IPS DF 6.9 (cell line): ENCODE measurements around the gene ZBTB9.

Experiments used
- DNase-seq: peaks from one replicate; pipeline ENCODE4 v3.0.0-alpha.2; 2013; ENCODE audit warnings: low read depth, low spot score
- H3K27ac ChIP-seq: one replicate; pipeline ENCODE4 v1.5.1; 2013; ENCODE audit warnings: low read length, control low read depth
- H3K27me3 ChIP-seq: 2 replicates; pipeline ENCODE4 v1.6.1; 2013; ENCODE audit warnings: mild to moderate bottlenecking, low read length; ENCODE audit not compliant: control insufficient read depth, insufficient read depth
- H3K36me3 ChIP-seq: 2 replicates; pipeline ENCODE4 v1.6.1; 2013; ENCODE audit warnings: low read length; ENCODE audit not compliant: control insufficient read depth, insufficient read depth
- H3K4me1 ChIP-seq: 2 replicates; pipeline ENCODE4 v1.6.1; 2013; ENCODE audit warnings: low read length; ENCODE audit not compliant: control insufficient read depth, insufficient read depth
- H3K4me3 ChIP-seq: 2 replicates; pipeline ENCODE4 v1.5.1; 2013; ENCODE audit warnings: mild to moderate bottlenecking, low read length
- H3K9me3 ChIP-seq: 2 replicates; pipeline ENCODE4 v1.6.1; 2013; ENCODE audit warnings: low read length, inconsistent platforms; ENCODE audit not compliant: control insufficient read depth, insufficient read depth
- WGBS: extraction: QIAGEN DNeasy Blood & Tissue Kit; methylation state at CpG from one replicate; pipeline ENCODE4 v1.1.7; 2013; ENCODE audit warnings: mixed read lengths, missing lambda C conversion rate; ENCODE audit not compliant: insufficient read length, insufficient coverage; 5-methylcytosine and 5-hydroxymethylcytosine counted together

Gene ZBTB9

GRCh38 chr6:33419580-33420490 is 34.5 kb upstream of the ZBTB9 start, which contains the start of gene SYNGAP1:
Gene SYNGAP1 (plus strand): TSS chr6:33420065. CDS start chr6:33420265, 200 bp downstream.
- Histone ChIP-seq H3K27ac (no peak within 1 kb of the TSS), H3K4me1 (peaks cover 1% of the 10 kb centered on the region; the same call in 1 of the 2 replicates), H3K36me3 (0 out of 2 replicates have a peak, but pooled peaks cover 5% of the 10 kb centered on the region), H3K9me3 (no peaks in the 10 kb centered on the region), H3K4me3 (peak within 1 kb of the TSS; percentile 49; the same call in 1 of the 2 replicates), H3K27me3 (no peaks in the 10 kb centered on the region)
- DNase-seq: no peak
- no CpG with 5 or more reads among the region's 22 CpGs for whole genome bisulfite sequencing

- Histone ChIP-seq H3K4me1 (peaks cover 1% of the 10 kb centered on the region; the same call in 1 of the 2 replicates), H3K36me3 (0 out of 2 replicates have a peak, but pooled peaks cover 4% of the 10 kb centered on the region), H3K27ac (no peak overlapping the region), H3K27me3 (no peaks in the 10 kb centered on the region), H3K9me3 (no peaks in the 10 kb centered on the region), H3K4me3 (peak overlapping the region; percentile 49; the same call in 1 of the 2 replicates)
- DNase-seq: no peak
- WGBS: 100% methylated on average over 2 of the region's 6 CpGs
Measured at GRCh38 chr6:33420491-33421343, 33.7 kb upstream of the ZBTB9 start.

GRCh38 chr6:33421344-33421643 is 33.1 kb upstream of the ZBTB9 start:
- H3K4me1 ChIP-seq: peaks cover 1% of the 10 kb centered on the region; the same call in 1 of the 2 replicates
- H3K27me3 ChIP-seq: no peaks in the 10 kb centered on the region
- no peak overlapping the region for H3K4me3 ChIP-seq
- H3K36me3 ChIP-seq: 0 out of 2 replicates have a peak, but pooled peaks cover 4% of the 10 kb centered on the region
- no peak for DNase-seq
- no peak overlapping the region for H3K27ac ChIP-seq
- H3K9me3 ChIP-seq: no peaks in the 10 kb centered on the region
- WGBS: no CpG with 5 or more reads among the region's 2 CpGs

GRCh38 chr6:33423777-33424176 is 30.6 kb upstream of the ZBTB9 start:
- no peak for DNase-seq
- Histone ChIP-seq H3K4me1 (peaks cover 8% of the 10 kb centered on the region; the same call in 1 of the 2 replicates), H3K4me3 (no peak overlapping the region), H3K9me3 (no peaks in the 10 kb centered on the region), H3K36me3 (0 out of 2 replicates have a peak, but pooled peaks cover 4% of the 10 kb centered on the region), H3K27me3 (no peaks in the 10 kb centered on the region), H3K27ac (no peak overlapping the region)
- WGBS: no CpG with 5 or more reads among the region's 2 CpGs

GRCh38 chr6:33424855-33425667 is 29.3 kb upstream of the ZBTB9 start:
- H3K4me3 ChIP-seq: peak overlapping the region; percentile 87; the same call in 1 of the 2 replicates
- no peak for DNase-seq
- no CpG with 5 or more reads among the region's 12 CpGs for WGBS
- H3K36me3 ChIP-seq: 0 out of 2 replicates have a peak, but pooled peaks cover 4% of the 10 kb centered on the region
- peaks cover 13% of the 10 kb centered on the region for H3K4me1 ChIP-seq
- no peaks in the 10 kb centered on the region for H3K27me3 ChIP-seq
- H3K9me3 ChIP-seq: no peaks in the 10 kb centered on the region
- peak overlapping the region; percentile 35 for H3K27ac ChIP-seq

- H3K27me3 ChIP-seq: no peaks in the 10 kb centered on the region
- H3K27ac ChIP-seq: no peak overlapping the region
- H3K9me3 ChIP-seq: no peaks in the 10 kb centered on the region
- peaks cover 16% of the 10 kb centered on the region for H3K4me1 ChIP-seq
- no CpG with 5 or more reads among the region's 43 CpGs for WGBS
- 0 out of 2 replicates have a peak, but pooled peaks cover 4% of the 10 kb centered on the region for H3K36me3 ChIP-seq
- peak overlapping the region; percentile 87; the same call in 1 of the 2 replicates for H3K4me3 ChIP-seq
- DNase-seq: no peak
Measured at GRCh38 chr6:33425668-33426577, 28.5 kb upstream of the ZBTB9 start.

DNA sequence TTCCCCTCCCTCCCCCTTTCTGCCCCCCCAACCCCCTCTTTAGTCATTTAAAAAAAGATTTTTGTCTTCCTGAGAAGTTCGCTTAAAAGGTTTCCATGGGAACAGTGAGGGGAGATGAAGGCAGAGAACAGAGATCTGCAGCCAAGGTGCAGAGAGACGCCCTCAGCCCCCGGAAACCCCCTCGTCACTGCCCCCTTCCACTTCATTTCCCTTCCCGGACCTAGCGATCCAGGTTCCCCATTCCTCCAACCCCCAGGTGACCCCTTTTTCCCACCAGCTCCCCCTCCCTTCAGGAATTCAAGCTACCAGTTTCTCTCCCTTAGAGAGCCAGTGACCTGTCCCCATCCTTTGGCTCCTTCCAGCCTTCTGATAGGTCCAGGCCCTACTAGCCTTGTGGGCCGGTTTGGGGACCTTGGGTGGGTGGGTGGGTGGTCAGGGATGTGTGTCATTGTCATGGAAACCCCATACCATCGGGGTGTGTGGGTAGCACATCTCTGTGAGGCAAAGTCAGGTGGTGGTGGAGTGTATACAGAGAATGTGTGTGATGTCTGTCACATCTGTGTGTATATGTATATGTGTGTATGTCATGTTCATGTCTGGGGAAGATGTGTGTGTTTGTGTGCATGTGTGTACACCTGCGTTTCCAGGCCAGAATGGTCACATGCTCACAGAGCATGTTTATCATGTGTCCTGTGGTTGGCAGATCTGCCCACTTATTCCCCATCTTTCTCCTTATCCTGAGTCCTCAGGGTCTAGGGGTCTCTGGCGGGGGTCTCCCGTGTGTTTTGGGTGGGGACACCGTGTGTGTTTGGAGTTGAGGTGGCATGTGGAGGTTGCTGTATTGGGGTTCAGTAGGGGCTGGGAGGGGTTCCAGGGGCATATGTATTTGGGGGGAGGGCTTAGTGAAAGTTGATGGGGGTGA is 27.5 kb upstream of the ZBTB9 start:
- Histone ChIP-seq H3K9me3 (no peaks in the 10 kb centered on the region), H3K4me3 (no peak overlapping the region; the same call in 1 of the 2 replicates), H3K36me3 (0 out of 2 replicates have a peak, but pooled peaks cover 4% of the 10 kb centered on the region), H3K27ac (no peak overlapping the region), H3K27me3 (no peaks in the 10 kb centered on the region), H3K4me1 (peaks cover 16% of the 10 kb centered on the region)
- DNase-seq: no peak
- WGBS: no CpG with 5 or more reads among the region's 12 CpGs

DNA sequence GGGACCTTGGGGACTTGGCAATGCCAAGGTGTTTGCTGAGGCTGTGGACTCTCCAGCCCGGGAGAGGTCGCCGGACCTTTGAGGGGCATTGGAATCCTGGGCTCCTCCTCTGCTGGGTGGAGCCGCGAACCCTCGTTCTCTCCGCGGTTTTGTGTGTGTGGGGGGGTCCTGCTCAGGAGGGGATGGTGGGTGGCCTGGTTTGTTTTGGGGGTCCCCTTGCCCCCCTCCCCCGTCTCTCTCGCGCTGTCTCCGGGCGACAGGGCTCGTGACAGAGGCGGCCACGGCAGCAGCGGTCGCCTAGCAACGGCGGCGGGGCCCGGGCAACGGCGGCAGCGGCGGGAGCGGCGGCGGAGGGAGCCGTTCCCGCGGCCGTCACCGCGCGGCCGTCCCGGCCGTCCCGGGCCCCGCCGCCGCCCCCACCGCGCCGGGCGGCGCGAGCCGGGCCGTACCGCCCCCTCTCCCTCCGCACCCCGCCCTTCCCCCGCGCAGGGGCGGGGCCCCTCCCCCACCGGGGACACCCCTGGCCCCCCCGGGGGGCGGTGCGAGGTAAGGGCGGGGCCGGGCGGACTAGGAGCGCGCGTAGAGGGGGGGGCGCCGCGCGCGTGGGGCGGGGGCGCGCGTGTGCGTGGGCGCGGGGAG is 26.7 kb upstream of the ZBTB9 start:
- WGBS: no CpG with 5 or more reads among the region's 79 CpGs
- H3K4me1 ChIP-seq: peaks cover 18% of the 10 kb centered on the region
- no peak for DNase-seq
- no peaks in the 10 kb centered on the region for H3K27me3 ChIP-seq
- H3K4me3 ChIP-seq: peak overlapping the region; percentile 68
- no peak overlapping the region for H3K27ac ChIP-seq
- no peaks in the 10 kb centered on the region for H3K9me3 ChIP-seq
- 0 out of 2 replicates have a peak, but pooled peaks cover 4% of the 10 kb centered on the region for H3K36me3 ChIP-seq
